UCSD-AML1 (cell line): ENCODE results near the gene SLC35G3.
"Not testable (repeated sequence)": the region's sequence is repeated elsewhere in the genome, so short reads cannot be mapped to it uniquely, and the experiment has no call there.

Experiments used
- DNase-seq: peaks from one replicate; lab custom pipeline; 2025; ENCODE audit not compliant: unreplicated experiment; lab: John Stamatoyannopoulos, UW

Gene SLC35G3

DNA sequence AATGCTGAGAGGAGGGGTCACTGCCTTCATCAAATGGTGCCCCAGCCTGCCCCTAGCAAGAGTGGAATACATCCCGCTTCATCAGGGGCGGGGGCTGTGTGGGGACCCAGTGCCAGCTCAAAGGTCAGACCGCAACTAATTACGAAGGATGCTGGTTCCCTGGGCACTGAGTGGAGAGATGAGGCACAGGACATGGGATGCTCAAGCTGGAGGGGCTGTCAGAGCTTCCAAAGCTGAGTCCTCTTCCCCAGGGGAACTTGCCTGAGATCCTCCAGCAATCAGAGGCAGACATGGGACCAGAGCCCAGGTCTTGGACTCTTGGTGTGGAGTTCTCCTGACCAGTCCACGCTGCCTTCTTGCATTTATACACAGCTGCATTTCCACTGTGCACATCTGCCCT is 27.7 kb downstream of the SLC35G3 start:
- no peak for DNase-seq

DNA sequence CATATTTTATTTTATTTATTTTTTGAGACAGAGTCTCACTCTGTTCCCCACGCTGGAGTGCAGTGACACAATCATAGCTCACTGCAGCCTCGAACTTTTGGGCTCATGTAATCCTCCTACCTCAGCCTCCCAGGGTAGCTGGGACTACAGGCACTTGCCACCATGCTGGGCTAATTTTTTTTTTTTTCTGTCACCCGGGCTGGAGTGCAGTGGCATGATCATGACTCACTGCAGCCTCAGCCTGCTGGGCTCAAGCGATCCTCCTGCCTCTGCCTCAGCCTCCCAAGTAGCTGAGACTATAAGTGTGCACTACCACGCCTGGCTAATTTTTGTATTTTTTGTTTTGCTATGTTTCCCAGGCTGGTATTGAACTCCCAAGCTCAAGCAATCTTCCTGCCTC is 29.5 kb downstream of the SLC35G3 start:
- DNase-seq = no peak

DNA sequence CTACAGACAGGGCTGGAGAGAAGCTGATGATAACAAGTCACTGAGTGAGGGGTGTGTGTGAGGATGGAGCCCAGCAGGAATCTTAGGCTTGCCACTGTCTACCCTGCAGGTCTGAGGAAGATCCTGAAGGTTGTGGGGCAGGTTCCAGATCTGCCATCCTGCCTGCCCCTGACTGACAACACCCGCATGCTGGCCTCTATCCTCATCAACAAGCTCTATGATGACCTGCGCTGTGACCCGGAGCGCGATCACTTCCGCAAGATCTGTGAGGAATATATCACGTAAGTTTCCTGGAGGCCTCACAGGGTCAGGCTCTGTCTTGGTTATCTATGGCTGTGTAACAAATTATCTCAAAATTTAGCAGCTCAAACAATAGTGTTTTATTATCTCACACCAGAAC is 30.3 kb downstream of the SLC35G3 start:
- no peak for DNase-seq

DNA sequence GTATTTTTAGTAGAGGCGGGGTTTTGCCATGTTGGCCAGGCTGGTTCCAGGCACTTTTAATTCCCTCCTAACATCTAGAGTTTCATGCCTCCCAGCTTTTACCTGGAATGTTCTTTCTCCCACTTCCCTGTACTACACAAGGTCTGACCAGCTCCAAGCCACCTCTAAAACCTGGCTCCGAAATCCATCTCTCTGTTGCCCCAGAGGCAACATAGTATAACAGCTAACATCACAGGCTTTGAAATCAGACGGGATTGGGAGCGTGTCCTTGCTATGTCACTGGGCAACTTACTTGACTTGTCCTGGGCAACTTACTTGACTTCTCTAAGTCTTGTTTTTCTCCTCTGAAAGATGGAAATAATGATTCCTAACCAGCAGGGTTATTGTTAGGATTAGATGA is 31.4 kb downstream of the SLC35G3 start:
- no peak for DNase-seq

DNA sequence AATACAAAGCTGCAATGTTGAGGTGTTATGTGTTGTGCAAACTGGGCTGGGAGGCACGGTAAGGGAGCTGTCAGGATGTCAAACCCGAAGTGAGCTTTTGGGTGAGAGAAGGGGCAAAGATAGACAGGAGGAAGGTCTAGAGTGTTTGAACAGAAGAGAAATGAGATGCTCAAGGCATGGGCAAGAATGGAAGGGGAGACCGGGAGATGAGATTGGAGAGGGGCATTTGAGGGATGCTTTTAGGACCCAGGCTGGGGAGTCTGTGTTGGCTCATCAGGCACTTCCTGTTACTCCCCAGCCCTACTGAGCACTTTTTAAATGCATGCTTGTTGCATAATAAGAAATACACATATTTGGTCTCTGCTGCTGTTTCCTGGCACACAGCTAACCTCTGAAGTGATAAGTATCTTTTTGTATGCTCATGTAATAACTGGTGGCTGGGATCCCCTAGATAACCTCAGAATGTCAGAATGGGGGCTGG is 32.9 kb downstream of the SLC35G3 start:
- no peak for DNase-seq

DNA sequence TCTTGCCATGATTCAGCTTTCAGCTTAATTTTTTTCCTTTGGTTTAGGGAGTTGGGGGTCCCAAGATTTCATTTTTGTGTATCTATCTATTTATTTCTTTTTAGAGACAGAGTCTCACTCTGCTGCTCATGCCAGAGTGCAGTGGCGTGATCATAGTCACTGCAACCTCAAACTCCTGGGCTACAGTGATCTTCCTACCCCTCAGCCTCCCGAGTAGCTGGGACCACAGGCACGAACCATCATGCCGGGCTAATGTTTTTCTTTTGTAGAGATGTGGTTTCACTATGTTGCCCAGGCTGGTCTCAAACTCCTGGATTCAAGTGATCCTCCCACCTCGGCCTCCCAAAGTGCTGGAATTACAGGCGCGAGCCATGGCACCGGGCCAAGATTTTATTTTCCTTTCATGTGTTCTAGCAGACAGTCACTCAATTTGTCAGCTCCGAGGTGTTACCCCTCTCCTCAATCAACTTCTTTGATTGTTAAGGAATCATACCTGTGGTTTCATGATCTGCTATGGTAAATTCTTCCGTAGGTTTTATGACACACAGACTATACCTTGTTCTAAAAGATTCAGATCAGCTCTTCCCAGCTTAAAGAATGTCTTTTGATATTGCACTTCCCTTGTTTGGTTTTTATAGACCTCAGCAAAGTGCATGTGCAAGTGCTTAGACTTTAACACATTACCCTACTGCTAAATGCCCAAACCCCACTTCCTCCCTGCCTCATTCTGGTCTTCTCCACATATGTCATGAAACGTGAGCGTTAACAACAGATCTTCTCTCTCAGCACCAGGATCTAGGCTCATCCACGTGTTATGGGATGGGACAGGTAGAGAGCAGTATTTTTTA is 33.6 kb downstream of the SLC35G3 start:
- DNase-seq = no peak

DNA sequence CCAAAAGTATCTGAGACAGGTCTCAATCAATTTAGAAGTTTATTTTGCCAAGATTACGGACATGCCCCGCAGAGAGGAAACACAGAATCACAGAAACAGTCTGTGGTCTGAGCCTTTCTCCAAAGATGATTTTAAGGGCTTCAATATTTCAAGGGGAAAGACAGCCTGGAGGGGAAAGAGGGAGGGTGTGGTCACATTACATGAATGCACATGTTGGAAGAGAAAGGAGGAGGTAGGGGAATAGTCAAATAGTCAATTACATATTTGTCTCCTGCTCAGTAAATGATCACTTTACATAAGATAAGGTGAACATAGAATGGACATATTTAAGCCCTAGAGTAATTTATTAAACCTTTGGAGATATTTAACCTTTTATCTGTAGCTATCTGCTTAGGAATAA is 34.3 kb downstream of the SLC35G3 start:
- DNase-seq = no peak

DNA sequence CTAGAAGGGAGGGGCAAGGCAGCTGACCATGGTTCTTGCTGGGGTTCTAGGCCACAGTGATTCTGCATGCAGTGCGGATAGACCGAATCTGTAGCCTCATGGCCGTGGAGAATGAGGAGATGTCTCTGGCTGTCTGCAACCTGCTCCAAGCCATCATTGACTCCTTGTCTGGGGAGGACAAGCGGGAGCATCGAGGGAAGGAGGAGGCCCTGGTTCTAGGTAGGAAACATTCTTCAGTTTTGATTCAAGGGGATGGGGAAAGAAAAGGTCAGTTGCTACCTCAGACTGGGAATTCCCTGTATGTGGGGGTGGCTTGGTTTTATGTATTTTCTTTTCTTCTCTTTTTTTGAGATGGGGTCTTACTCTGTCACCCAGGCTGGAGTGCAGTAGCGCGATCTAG is 38.9 kb downstream of the SLC35G3 start:
- DNase-seq = no peak

DNA sequence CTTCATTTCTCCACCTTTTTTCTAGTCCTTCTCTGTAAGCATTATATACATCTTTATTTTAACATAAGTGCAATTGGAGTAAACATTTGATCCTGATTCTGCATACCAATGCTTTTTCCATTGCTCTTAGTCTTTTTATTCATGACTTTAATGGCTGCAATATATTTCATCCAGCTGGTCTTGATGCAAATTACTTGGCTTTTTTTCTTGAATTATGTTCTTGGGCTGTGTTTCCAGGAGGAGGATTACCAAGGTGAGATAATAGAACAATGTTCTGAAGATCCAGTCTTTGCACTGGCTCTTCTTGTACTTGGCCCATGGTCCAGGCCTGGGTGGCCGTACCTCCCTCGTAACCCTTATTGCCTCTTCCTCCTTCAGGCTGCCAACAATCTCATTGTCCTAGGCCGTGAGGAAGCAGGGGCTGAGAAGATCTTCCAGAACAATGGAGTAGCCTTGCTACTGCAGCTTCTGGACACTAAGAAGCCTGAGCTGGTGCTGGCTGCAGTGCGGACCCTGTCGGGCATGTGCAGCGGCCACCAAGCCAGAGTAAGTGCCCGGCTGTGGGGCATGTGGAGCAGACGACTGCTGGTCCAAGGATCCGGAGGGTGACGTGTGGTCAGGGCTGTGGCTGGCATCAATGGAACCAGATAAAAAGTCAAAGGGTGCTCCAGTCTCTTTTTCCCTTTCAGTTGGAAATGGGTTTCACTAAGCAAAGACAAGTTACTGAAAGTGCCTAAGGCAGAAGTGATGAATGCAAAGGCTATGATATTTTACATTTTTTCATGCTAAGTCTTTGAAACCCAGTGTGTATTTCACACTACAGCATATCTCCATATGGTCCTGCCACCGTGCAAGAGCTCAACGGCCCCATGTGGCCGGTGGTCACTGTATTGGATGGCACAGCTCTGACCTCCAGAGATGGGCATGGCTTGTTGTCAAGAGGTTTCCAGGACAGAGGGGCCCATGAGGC is 39.7 kb downstream of the SLC35G3 start:
- no peak for DNase-seq

DNA sequence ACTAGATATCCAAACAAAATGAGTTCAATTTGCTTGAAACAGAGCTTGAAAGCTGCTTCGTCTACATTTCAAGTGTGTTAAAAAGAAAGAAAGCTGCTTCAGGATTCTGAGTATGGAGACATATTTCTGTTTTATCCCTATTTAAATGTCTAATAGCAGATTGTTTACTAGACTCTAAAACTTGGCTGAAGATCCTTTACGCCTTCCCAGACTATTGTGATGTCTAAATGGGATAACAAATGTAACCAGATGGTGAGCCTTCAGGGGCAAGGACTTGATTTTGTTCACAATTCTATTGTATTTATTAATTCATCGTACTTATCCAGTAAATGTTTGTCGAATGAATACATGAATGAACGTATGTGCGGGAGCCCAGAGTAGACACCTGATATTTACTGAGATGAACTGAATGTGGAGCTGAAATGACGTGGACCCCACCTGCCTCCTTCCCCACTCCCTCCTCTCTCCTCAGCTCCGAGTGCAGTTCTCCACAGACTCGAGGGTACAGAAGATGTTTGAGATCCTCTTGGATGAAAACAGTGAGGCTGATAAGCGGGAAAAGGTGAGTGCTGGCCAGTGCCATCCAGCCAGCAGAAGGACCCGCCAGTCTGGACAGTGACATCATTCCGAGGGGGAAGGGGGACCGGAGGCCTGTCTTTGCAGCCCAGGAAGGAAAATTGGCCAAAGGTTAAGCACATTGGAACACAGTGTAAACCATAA is 41.6 kb downstream of the SLC35G3 start:
- DNase-seq = no peak

GRCh38 chr17:35151080-35151479 is 43.1 kb downstream of the SLC35G3 start:
- not testable (repeated sequence) for DNase-seq

GRCh38 chr17:35149941-35150340 is 44.3 kb downstream of the SLC35G3 start:
- no peak for DNase-seq

GRCh38 chr17:35148144-35148543 is 46.0 kb downstream of the SLC35G3 start:
- peak; percentile 28 for DNase-seq

DNA sequence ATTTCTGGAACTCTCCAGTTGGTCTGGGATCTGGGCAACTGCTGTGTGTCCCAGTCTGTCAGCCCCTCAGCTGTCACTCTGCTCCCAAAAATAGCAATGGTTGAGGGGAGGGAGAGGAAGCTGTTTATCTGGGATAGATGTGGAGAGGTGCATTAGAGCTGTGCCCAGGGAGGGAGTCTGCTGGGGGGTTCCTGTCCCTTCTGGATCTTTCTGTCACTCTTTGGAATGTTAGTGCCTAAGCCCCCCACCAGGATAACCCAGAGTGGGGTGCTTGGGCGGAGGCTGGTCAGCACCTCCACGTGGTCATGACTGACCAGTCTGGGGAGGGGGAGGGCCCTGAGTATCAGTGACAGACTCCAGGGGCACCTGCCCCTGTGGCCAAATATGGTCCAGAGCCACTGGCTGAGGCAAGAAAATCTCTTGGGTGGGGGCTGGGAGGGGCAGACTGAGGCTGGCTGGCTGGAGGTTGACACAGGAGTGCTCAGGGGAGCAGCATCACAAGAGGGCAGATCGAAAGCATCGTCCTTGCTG is 46.8 kb downstream of the SLC35G3 start, which contains the start of gene UNC45B:
UNC45B (plus strand) TSS at position 443 of the 531 bp plus-strand sequence. CDS start 447 bp downstream, outside the sequence.
- DNase-seq = no peak

GRCh38 chr17:35146214-35146833 is 47.9 kb downstream of the SLC35G3 start:
- DNase-seq = no peak

- DNase-seq = no peak
Measured at GRCh38 chr17:35144840-35145239, 49.4 kb downstream of the SLC35G3 start.
